Neural progenitor cell (in vitro differentiated cells): Measurements from ENCODE around the gene ITPR2. TPM values are rescaled to one million over a fixed set of nuclear protein-coding genes. Genes with fewer than 3 reads are reported as not detected.
"Not testable (repeated sequence)": the region's sequence is repeated elsewhere in the genome, so short reads cannot be mapped to it uniquely, and the experiment has no call there.

Source experiments
- DNase-seq: peaks from one replicate; pipeline ENCODE4 v3.0.0-alpha.2; 2016; ENCODE audit warnings: low spot score
- H2AFZ ChIP-seq: fragments of 200-600 bp; sonication (generic); replicated peaks from 2 replicates; pipeline ENCODE4 v1.6.1; 2016; ENCODE audit warnings: antibody characterized with exemption
- H3F3A ChIP-seq: fragments of 200-600 bp; sonication (generic); 2 replicates; pipeline ENCODE4 v1.6.1; 2016; ENCODE audit warnings: antibody characterized with exemption, low read depth
- H3K27ac ChIP-seq: fragments of 200-600 bp; sonication (generic); 2 replicates; pipeline ENCODE4 v1.5.1; 2016; ENCODE audit warnings: mild to moderate bottlenecking
- H3K27me3 ChIP-seq: fragments of 200-600 bp; sonication (generic); 2 replicates; pipeline ENCODE4 v1.6.1; 2016; ENCODE audit warnings: mild to moderate bottlenecking, moderate library complexity
- H3K36me3 ChIP-seq: fragments of 200-600 bp; sonication (generic); 2 replicates; pipeline ENCODE4 v1.5.1; 2016
- H3K4me1 ChIP-seq: fragments of 200-600 bp; sonication (generic); 2 replicates; pipeline ENCODE4 v1.6.1; 2016; ENCODE audit warnings: mixed run types
- H3K4me2 ChIP-seq: fragments of 200-600 bp; sonication (generic); 2 replicates; pipeline ENCODE4 v1.6.1; 2016
- H3K4me3 ChIP-seq: fragments of 200-600 bp; sonication (generic); 2 replicates; pipeline ENCODE4 v1.5.1; 2016
- H3K79me2 ChIP-seq: fragments of 200-600 bp; sonication (generic); 2 replicates; pipeline ENCODE4 v1.6.1; 2016; ENCODE audit warnings: low read depth
- H3K9ac ChIP-seq: fragments of 200-600 bp; sonication (generic); 2 replicates; pipeline ENCODE4 v1.6.1; 2016
- H3K9me3 ChIP-seq: fragments of 200-600 bp; sonication (generic); 2 replicates; pipeline ENCODE4 v1.5.1; 2016; ENCODE audit warnings: low read depth
- H4K20me1 ChIP-seq: fragments of 200-600 bp; sonication (generic); 2 replicates; pipeline ENCODE4 v1.6.1; 2016; ENCODE audit warnings: low read depth
- H3K27ac Mint-ChIP-seq: 3 replicates; pipeline ENCODE4 v1.8.0; 2021; ENCODE audit warnings: mixed read lengths
- H3K27me3 Mint-ChIP-seq: 2 replicates; pipeline ENCODE4 v1.8.0; 2022; ENCODE audit warnings: low read depth, mild to moderate bottlenecking, inconsistent platforms, moderate library complexity, mixed read lengths; ENCODE audit not compliant: insufficient read depth
- H3K36me3 Mint-ChIP-seq: 3 replicates; pipeline ENCODE4 v1.8.0; 2021; ENCODE audit warnings: mixed read lengths
- H3K4me1 Mint-ChIP-seq: 3 replicates; pipeline ENCODE4 v1.8.0; 2021; ENCODE audit warnings: mixed read lengths
- H3K4me3 Mint-ChIP-seq: 3 replicates; pipeline ENCODE4 v1.8.0; 2021; ENCODE audit warnings: mild to moderate bottlenecking, moderate library complexity, mixed read lengths
- H3K9me3 Mint-ChIP-seq: 3 replicates; pipeline ENCODE4 v1.8.0; 2020; ENCODE audit warnings: mixed read lengths
- EZH2 ChIP-seq: fragments of 200-600 bp; sonication (generic); IDR thresholded peaks from 2 replicates; pipeline ENCODE4 v1.6.1; 2017; ENCODE audit warnings: antibody characterized with exemption, mild to moderate bottlenecking, moderate library complexity
- EZH2phosphoT487 ChIP-seq: fragments of 200-600 bp; sonication (generic); IDR thresholded peaks from 2 replicates; pipeline ENCODE4 v1.6.1; 2017; ENCODE audit warnings: antibody characterized with exemption
- total RNA-seq: library from RNA; depleted of rRNA; stranded (reverse); fragments of >200 nt; gene quantifications from 2 replicates; pipeline ENCODE4 v1.2.3, GENCODE V29; 2015; ENCODE audit warnings: low replicate concordance
- TF ChIP-seq, protein P1 (sequence below): fragments of 200-600 bp; sonication (generic); IDR thresholded peaks from 2 replicates; pipeline ENCODE4 v1.5.1; 2017; ENCODE audit warnings: antibody characterized with exemption, mild to moderate bottlenecking

Gene ITPR2
- total RNA-seq, 1 donor from 2014 or later = 11.4 TPM

DNA sequence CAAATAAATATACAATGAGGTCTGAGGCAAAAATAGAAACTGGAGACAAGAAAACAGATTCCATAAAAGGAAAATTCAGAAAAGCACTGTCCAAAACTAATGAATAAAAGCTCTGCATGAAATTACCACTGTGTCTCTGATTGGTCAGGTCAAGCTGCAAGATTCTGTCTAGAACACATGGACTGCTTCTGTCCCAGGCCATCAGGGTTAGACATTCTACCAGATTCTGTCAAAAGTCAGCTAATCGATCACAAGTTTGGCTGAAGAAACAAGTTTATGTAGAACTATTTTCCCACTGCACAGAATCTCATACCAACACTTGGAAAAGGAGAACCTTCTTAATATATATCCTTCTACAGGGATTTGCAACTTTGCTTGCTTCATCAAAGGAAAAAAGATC is 223.0 kb downstream of the ITPR2 start:
- H3F3A ChIP-seq = no peaks in the 10 kb centered on the region
- H3K79me2 ChIP-seq = no peaks in the 10 kb centered on the region
- H3K4me1 ChIP-seq = no peaks in the 10 kb centered on the region
- H3K36me3 ChIP-seq = no peaks in the 10 kb centered on the region
- TF ChIP-seq EZH2phosphoT487 (no peak), EZH2 (no peak)
- TF ChIP-seq, protein P1, sequence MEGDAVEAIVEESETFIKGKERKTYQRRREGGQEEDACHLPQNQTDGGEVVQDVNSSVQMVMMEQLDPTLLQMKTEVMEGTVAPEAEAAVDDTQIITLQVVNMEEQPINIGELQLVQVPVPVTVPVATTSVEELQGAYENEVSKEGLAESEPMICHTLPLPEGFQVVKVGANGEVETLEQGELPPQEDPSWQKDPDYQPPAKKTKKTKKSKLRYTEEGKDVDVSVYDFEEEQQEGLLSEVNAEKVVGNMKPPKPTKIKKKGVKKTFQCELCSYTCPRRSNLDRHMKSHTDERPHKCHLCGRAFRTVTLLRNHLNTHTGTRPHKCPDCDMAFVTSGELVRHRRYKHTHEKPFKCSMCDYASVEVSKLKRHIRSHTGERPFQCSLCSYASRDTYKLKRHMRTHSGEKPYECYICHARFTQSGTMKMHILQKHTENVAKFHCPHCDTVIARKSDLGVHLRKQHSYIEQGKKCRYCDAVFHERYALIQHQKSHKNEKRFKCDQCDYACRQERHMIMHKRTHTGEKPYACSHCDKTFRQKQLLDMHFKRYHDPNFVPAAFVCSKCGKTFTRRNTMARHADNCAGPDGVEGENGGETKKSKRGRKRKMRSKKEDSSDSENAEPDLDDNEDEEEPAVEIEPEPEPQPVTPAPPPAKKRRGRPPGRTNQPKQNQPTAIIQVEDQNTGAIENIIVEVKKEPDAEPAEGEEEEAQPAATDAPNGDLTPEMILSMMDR = no peak
- no peak overlapping the region for H3K27ac Mint-ChIP-seq
- no peaks in the 10 kb centered on the region for H3K27me3 ChIP-seq
- no peaks in the 10 kb centered on the region for H3K36me3 Mint-ChIP-seq
- DNase-seq = no peak
- H3K27ac ChIP-seq = no peak overlapping the region
- no peaks in the 10 kb centered on the region for H3K9me3 Mint-ChIP-seq
- H3K27me3 Mint-ChIP-seq = no peaks in the 10 kb centered on the region
- H3K9ac ChIP-seq = no peak overlapping the region
- no peak overlapping the region for H3K4me3 Mint-ChIP-seq
- no peaks in the 10 kb centered on the region for H3K4me1 Mint-ChIP-seq
- H2AFZ ChIP-seq = no peak overlapping the region
- H3K4me3 ChIP-seq = no peak overlapping the region
- no peaks in the 10 kb centered on the region for H4K20me1 ChIP-seq
- H3K9me3 ChIP-seq = no peaks in the 10 kb centered on the region
- H3K4me2 ChIP-seq = no peak overlapping the region

DNA sequence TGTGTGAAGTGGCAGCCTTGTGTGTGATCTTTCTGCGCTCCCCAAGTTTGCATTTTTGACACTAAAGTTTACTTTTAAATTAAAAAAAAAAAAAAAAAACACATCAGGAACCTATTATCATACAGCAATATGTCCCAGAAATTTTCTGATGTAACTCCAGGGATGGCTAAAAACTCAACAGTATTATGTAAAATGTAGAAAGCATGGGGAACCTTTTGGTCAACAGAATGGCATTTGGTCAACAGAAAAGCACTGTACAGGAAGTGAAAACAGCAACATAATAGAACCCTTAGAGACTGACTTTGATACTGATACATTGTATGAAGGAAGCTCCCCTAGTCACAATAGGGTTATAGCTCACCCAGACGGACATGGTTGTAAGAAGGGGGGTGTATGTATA is 224.3 kb downstream of the ITPR2 start:
- Histone ChIP-seq H3K4me3 (no peak overlapping the region), H3K27ac (no peak overlapping the region), H3K4me1 (no peaks in the 10 kb centered on the region), H3K36me3 (no peaks in the 10 kb centered on the region), H2AFZ (no peak overlapping the region), H3K79me2 (no peaks in the 10 kb centered on the region), H3K27me3 (no peaks in the 10 kb centered on the region), H3K9ac (no peak overlapping the region), H4K20me1 (no peaks in the 10 kb centered on the region), H3K4me2 (no peak overlapping the region), H3K9me3 (no peaks in the 10 kb centered on the region), H3F3A (no peaks in the 10 kb centered on the region)
- TF ChIP-seq, protein P1 = no peak
- TF ChIP-seq EZH2phosphoT487 = no peak
- TF ChIP-seq EZH2 = no peak
- no peak for DNase-seq
- Mint-ChIP-seq H3K27ac (no peak overlapping the region), H3K27me3 (no peaks in the 10 kb centered on the region), H3K36me3 (no peaks in the 10 kb centered on the region), H3K4me3 (no peak overlapping the region), H3K9me3 (no peaks in the 10 kb centered on the region), H3K4me1 (no peaks in the 10 kb centered on the region)

GRCh38 chr12:26608273-26608672 is 224.7 kb downstream of the ITPR2 start:
- Mint-ChIP-seq H3K27me3 (no peaks in the 10 kb centered on the region), H3K4me3 (no peak overlapping the region), H3K4me1 (no peaks in the 10 kb centered on the region), H3K27ac (no peak overlapping the region), H3K9me3 (no peaks in the 10 kb centered on the region), H3K36me3 (no peaks in the 10 kb centered on the region)
- no peaks in the 10 kb centered on the region for H3K9me3 ChIP-seq
- H3F3A ChIP-seq = no peaks in the 10 kb centered on the region
- H3K4me2 ChIP-seq = no peak overlapping the region
- H4K20me1 ChIP-seq = no peaks in the 10 kb centered on the region
- no peak overlapping the region for H2AFZ ChIP-seq
- H3K27me3 ChIP-seq = no peaks in the 10 kb centered on the region
- H3K4me1 ChIP-seq = no peaks in the 10 kb centered on the region
- H3K4me3 ChIP-seq = no peak overlapping the region
- H3K9ac ChIP-seq = no peak overlapping the region
- H3K36me3 ChIP-seq = no peaks in the 10 kb centered on the region
- H3K79me2 ChIP-seq = no peaks in the 10 kb centered on the region
- TF ChIP-seq, protein P1 = no peak
- TF ChIP-seq EZH2phosphoT487 (no peak), EZH2 (no peak)
- H3K27ac ChIP-seq = no peak overlapping the region
- no peak for DNase-seq

DNA sequence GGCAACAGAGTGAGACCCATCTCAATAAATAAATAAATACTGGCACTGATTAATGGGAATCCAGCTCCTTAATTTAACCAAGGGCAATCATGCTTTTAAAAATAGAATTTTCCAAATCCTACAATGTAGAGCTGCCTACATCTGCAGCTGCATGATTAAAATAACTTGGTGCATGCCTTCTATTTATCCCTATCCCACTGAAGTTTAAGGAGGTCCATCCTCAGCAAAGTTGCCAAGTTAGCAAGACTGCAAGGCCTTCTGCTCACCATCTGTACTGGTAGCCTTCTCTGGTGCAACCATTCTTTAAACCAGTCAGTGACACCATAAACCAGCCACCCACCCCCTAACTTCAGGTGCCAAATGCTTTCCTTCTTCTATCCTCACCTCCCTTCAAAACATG is 226.1 kb downstream of the ITPR2 start:
- no peak overlapping the region for H3K9ac ChIP-seq
- H3K27ac ChIP-seq = no peak overlapping the region
- Mint-ChIP-seq H3K27ac (no peak overlapping the region), H3K4me3 (no peak overlapping the region), H3K9me3 (no peaks in the 10 kb centered on the region), H3K27me3 (no peaks in the 10 kb centered on the region), H3K36me3 (no peaks in the 10 kb centered on the region), H3K4me1 (no peaks in the 10 kb centered on the region)
- H3K36me3 ChIP-seq = no peaks in the 10 kb centered on the region
- no peaks in the 10 kb centered on the region for H4K20me1 ChIP-seq
- no peak for DNase-seq
- H3K9me3 ChIP-seq = no peaks in the 10 kb centered on the region
- no peaks in the 10 kb centered on the region for H3F3A ChIP-seq
- no peaks in the 10 kb centered on the region for H3K79me2 ChIP-seq
- H3K4me1 ChIP-seq = no peaks in the 10 kb centered on the region
- no peak overlapping the region for H3K4me2 ChIP-seq
- no peaks in the 10 kb centered on the region for H3K27me3 ChIP-seq
- TF ChIP-seq EZH2 = no peak
- TF ChIP-seq, protein P1 = no peak
- no peak for TF ChIP-seq EZH2phosphoT487
- H2AFZ ChIP-seq = no peak overlapping the region
- H3K4me3 ChIP-seq = no peak overlapping the region

DNA sequence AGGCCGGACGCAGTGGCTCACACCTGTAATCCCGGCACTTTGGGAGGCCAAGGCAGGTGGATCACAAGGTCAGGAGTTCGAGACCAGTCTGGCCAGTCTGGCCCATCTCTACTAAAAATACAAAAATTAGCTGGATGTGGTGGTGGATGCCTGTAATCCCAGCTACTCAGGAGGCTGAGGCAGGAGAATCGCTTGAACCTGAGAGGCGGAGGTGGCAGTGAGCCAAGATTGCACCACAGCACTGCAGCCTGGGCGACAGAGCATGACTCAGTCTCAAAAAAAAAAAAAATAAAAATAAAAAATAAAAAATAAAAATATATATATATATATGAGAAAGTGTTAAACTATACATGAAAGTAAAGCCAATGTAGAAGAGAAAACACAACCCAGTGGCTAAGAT is 228.2 kb downstream of the ITPR2 start:
- not testable (repeated sequence) for H3K27me3 Mint-ChIP-seq, H3F3A ChIP-seq, H3K4me1 Mint-ChIP-seq, H3K4me1 ChIP-seq, H3K27ac ChIP-seq, DNase-seq, H3K27ac Mint-ChIP-seq, H3K4me3 ChIP-seq, H3K9me3 ChIP-seq, H3K4me3 Mint-ChIP-seq, H3K9ac ChIP-seq, H3K9me3 Mint-ChIP-seq, H3K79me2 ChIP-seq, H3K36me3 ChIP-seq, H3K27me3 ChIP-seq, H2AFZ ChIP-seq, H3K4me2 ChIP-seq, H3K36me3 Mint-ChIP-seq, H4K20me1 ChIP-seq
